C4-2B (cell line): ENCODE measurements around the gene SYCE1.
"Not testable (repeated sequence)": the region's sequence is repeated elsewhere in the genome, so short reads cannot be mapped to it uniquely, and the experiment has no call there.

Experiments
- ZFX ChIP-seq: fragments of 450-650 bp; IDR thresholded peaks from 2 replicates; pipeline ENCODE4 v1.6.1; 2017
- TF ChIP-seq, protein P1 (sequence below): fragments of 450-650 bp; conservative IDR thresholded peaks from 2 replicates; pipeline ENCODE4 v1.5.1; 2017; ENCODE audit warnings: mild to moderate bottlenecking

DNA sequence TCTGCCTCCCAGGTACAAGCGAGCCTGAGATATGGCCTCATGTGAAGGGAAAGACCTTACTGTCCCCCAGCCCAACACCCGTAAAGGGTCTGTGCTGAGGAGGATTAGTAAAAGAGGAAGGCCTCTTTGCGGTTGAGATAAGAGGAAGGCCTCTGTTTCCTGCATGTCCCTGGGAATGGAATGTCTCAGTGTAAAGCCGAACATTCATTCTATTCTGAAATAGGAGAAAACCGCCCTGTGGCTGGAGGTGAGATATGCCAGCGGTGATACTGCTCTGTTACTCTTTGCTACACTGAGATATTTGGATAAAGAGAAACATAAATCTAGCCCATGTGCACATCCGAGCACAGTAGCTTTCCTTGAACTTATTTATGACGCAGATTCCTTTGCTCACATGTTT lies 34.5 kb upstream of the SYCE1 start:
- TF ChIP-seq, protein P1, sequence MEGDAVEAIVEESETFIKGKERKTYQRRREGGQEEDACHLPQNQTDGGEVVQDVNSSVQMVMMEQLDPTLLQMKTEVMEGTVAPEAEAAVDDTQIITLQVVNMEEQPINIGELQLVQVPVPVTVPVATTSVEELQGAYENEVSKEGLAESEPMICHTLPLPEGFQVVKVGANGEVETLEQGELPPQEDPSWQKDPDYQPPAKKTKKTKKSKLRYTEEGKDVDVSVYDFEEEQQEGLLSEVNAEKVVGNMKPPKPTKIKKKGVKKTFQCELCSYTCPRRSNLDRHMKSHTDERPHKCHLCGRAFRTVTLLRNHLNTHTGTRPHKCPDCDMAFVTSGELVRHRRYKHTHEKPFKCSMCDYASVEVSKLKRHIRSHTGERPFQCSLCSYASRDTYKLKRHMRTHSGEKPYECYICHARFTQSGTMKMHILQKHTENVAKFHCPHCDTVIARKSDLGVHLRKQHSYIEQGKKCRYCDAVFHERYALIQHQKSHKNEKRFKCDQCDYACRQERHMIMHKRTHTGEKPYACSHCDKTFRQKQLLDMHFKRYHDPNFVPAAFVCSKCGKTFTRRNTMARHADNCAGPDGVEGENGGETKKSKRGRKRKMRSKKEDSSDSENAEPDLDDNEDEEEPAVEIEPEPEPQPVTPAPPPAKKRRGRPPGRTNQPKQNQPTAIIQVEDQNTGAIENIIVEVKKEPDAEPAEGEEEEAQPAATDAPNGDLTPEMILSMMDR, result not testable (repeated sequence)
- not testable (repeated sequence) for TF ChIP-seq ZFX
